ENCODE measurements around the gene GRID2. TPM values are rescaled to one million over a fixed set of nuclear protein-coding genes. Genes with fewer than 3 reads are reported as not detected.

Gene GRID2
- total and polyA plus RNA-seq, 2 of the 4 experiments (the other 2 are of a cell fraction): under 0.01 TPM; not detected in 1

DNA sequence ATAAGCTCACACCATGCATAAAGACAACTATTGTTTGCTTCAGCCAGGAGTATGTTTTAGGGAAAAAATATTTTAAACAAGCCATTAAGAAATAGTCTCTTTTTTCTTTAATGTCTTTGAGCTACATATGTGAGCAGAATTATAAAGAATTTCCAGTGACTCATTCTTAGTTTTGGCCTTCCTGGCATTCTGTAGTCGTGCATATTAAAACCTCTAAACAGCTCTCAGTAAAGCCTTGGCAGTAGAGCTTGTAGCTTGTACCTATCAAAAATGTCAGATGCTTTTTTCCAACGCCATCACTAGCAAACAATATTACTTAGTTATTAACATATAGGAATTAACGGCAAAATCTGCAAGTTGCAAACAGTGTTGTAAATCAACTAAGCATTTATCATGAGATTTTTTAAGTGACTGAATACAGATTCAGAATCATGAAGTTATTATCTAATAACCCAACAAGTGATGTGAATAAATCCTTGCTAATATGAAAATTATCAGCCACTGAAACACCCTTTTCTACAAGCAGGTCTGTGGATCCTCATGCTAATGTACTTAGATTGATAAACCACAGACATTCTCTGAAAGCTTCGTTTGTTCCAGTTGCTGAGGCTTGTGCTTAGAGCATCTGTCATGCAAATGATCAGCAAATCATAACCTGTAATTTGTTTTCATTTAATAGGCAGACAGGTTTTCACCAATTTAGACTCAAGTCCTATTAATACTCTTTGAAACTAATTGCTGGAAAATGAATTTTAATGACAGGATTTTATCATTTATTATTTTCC, 1112.8 kb downstream of the GRID2 start:
- no TSS peak for BruUV-seq (replicated peaks)
- intact Hi-C loops (cut with micrococcal nuclease): no loop called here
- dilution Hi-C loops (cut with HindIII; ENCODE audit: low sequenced_read_pairs, unreplicated experiment): no loop called here

More for the DNA sequence above, 1112.8 kb downstream of the GRID2 start:
- H3K4me2 ChIP-seq (ENCODE audit: low read depth, low read length): 0 out of 2 replicates have a peak overlapping the region, but pooled peaks have one; percentile 6
- H3K14ac ChIP-seq (replicated peaks; ENCODE audit: low read depth, low read length): no peak overlapping the region
- no peak overlapping the region for H2AK5ac ChIP-seq (ENCODE audit: low read depth, low read length)
- no peak overlapping the region for H3K23ac ChIP-seq (ENCODE audit: low read depth, low read length)
- no peaks in the 10 kb centered on the region for H3K79me1 ChIP-seq (ENCODE audit: low read depth in 1 of 2, low read length in 2 of 2)
- no peak overlapping the region for H3K18ac ChIP-seq (ENCODE audit: low read depth, low read length)
- no peak overlapping the region for H2BK20ac ChIP-seq (ENCODE audit: low read depth, low read length)
- no peak overlapping the region for H3K56ac ChIP-seq (ENCODE audit: extremely low read depth, insufficient read depth, low read length)
- H4K20me1 ChIP-seq (ENCODE audit: insufficient read depth, low read length): no peaks in the 10 kb centered on the region
- H3K4me3 ChIP-seq (ENCODE audit: insufficient read depth, low read depth, low read length): no peak overlapping the region
- TF ChIP-seq NFE2L2 (IDR thresholded peaks at IDR 0.05; ENCODE audit: low read depth, low read length) (no peak), CTCF (conservative IDR thresholded peaks at IDR 0.05; ENCODE audit: low read depth, low read length) (no peak), FOS (IDR thresholded peaks at IDR 0.05; ENCODE audit: low read depth, low read length) (peak; percentile 17; the same call in 1 of the 2 replicates), CHD1 (IDR thresholded peaks at IDR 0.05; ENCODE audit: low read depth, low read length) (no peak)
- ATAC-seq (ENCODE audit: low read depth): peak; percentile 81
- no peak overlapping the region for H3K9ac ChIP-seq (ENCODE audit: low read depth, low read length)
- no peak overlapping the region for H2BK5ac ChIP-seq (ENCODE audit: low read depth, low read length, poor library complexity, severe bottlenecking)
- WGBS, 2 experiments (ENCODE audit: extremely low coverage in 2 of 2, insufficient read length in 1 of 2): no CpG with 5 or more reads among the region's 4 CpGs
- CTCF ChIA-PET: no interaction called here
- H3K9me1 ChIP-seq (ENCODE audit: insufficient read depth, low read length): no peaks in the 10 kb centered on the region
- H3K36me3 ChIP-seq (ENCODE audit: control insufficient read depth, insufficient read depth, low read length): no peaks in the 10 kb centered on the region
- no peaks in the 10 kb centered on the region for H3K27me3 ChIP-seq (ENCODE audit: control insufficient read depth, insufficient read depth, low read length)
- no peak overlapping the region for H2AK9ac ChIP-seq (replicated peaks; ENCODE audit: low read depth, low read length, poor library complexity)
- no peak overlapping the region for H4K91ac ChIP-seq (ENCODE audit: insufficient read depth, low read depth, low read length)
- in situ Hi-C loops (cut with MboI; ENCODE audit: low sequenced_read_pairs): no loop called here
- no peaks in the 10 kb centered on the region for H3K4me1 ChIP-seq (ENCODE audit: control insufficient read depth, insufficient read depth, low read length)
- no peak overlapping the region for H4K8ac ChIP-seq (ENCODE audit: low read depth in 2 of 2, low read length in 2 of 2)
- H3K9me3 ChIP-seq (ENCODE audit: control insufficient read depth, insufficient read depth, low read length): no peaks in the 10 kb centered on the region
- peak; percentile 49 for DNase-seq
- H4K5ac ChIP-seq (ENCODE audit: low read depth, low read length): no peak overlapping the region
- POLR2A ChIA-PET (ENCODE audit: unreplicated experiment): no interaction called here
- no peak overlapping the region for H3K27ac ChIP-seq (ENCODE audit: insufficient read depth, low read length)
- no peak overlapping the region for H3K4ac ChIP-seq (ENCODE audit: low read depth, low read length)
- H2BK15ac ChIP-seq (ENCODE audit: low read depth, low read length): no peak overlapping the region
- no peak overlapping the region for H2BK120ac ChIP-seq (ENCODE audit: low read depth, low read length)
- H2AFZ ChIP-seq (replicated peaks; ENCODE audit: low read length, poor library complexity): no peak overlapping the region
